Skeletal muscle cell (primary cell): ENCODE results near the gene SELENOS.

Experiments used
- DNase-seq: peaks from one replicate; pipeline ENCODE4 v3.0.0-alpha.2; 2010; ENCODE audit warnings: low read depth
- H3K4me3 ChIP-seq: 2 replicates; pipeline ENCODE4 v1.5.1; 2011; ENCODE audit warnings: low read depth, mild to moderate bottlenecking, control low read depth, low read length, moderate library complexity

Gene SELENOS

GRCh38 chr15:101255615-101256241 is 21.6 kb downstream of the SELENOS start:
- peak; percentile 64 for DNase-seq
- H3K4me3 ChIP-seq, result no peak overlapping the region

DNA sequence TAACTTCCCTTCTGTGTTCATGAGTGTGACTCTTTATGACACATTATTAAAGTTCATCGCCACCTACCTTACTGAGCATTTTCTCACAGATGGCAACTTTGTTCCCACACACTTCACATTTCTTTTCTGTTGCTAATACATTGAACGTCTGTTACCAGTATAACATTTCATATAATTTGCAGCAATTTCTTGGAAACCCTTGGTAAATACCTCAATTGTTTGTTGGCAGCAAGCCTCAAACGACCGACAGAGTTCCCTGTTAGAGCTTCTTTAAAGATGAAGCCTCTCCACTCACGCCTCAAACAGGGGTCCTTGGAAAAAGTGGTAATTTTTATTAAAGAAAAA is 22.3 kb downstream of the SELENOS start:
- H3K4me3 ChIP-seq, result no peak overlapping the region
- DNase-seq, result no peak

GRCh38 chr15:101254157-101255050 is 22.9 kb downstream of the SELENOS start:
- DNase-seq, result no peak
- no peak overlapping the region for H3K4me3 ChIP-seq

- DNase-seq, result no peak
- peak overlapping the region; percentile 69 for H3K4me3 ChIP-seq
Observed at GRCh38 chr15:101252836-101253235, 24.4 kb downstream of the SELENOS start.

DNA sequence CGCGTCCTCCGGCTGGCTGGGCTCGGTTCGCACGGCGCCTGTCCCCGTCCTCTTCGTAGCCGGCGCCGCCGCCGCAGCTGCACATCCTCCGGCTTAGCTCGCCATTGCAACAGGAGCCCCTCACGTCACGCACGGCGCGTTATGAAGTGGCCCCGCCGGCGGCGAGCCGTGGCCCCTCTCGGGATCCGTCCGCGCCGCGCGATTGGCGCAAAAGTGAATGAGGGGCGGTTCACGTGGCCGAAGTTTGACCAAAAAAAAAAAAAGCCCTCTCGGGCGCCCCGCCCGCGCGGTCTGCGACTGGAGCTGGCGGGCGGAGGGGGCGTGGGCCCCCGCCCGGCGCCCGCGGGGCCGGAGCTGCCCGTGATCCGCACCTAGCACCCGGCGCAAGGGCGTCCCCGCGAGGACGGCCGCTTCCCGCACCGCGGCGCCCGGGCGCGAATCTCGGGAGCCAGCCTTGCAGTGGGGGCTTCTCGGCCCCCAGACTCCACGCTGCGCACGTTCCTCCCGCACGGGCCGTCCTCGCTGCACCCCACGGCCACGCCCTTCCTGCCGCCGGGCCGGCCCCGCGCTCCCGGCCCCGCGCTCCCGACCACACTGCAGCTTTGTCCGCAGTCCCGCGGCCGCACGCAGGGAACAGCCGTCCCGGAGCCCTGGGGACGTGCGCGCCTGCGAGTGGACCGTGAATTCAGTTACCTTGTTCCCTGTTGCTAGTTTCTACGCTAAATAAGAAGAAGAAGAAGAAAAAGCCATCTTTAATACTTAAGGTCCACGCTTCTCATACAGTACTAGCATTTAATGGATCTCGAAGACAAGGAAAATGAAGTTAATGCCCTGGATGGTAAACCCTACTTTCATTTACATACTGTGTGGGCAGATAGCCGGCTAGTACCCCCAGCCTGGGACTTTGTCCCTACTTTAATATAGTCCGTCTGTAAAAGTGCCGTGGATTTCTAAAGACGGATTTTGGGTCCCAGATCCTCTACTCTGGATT is 25.2 kb downstream of the SELENOS start, which contains the start of gene CHSY1:
Gene CHSY1 (minus strand): TSS at position 219 of the 991 bp plus-strand sequence. CDS start 592 bp downstream, outside the sequence.
- DNase-seq, result peak; percentile 85
- H3K4me3 ChIP-seq, result peak within 1 kb of the TSS; percentile 79

DNA sequence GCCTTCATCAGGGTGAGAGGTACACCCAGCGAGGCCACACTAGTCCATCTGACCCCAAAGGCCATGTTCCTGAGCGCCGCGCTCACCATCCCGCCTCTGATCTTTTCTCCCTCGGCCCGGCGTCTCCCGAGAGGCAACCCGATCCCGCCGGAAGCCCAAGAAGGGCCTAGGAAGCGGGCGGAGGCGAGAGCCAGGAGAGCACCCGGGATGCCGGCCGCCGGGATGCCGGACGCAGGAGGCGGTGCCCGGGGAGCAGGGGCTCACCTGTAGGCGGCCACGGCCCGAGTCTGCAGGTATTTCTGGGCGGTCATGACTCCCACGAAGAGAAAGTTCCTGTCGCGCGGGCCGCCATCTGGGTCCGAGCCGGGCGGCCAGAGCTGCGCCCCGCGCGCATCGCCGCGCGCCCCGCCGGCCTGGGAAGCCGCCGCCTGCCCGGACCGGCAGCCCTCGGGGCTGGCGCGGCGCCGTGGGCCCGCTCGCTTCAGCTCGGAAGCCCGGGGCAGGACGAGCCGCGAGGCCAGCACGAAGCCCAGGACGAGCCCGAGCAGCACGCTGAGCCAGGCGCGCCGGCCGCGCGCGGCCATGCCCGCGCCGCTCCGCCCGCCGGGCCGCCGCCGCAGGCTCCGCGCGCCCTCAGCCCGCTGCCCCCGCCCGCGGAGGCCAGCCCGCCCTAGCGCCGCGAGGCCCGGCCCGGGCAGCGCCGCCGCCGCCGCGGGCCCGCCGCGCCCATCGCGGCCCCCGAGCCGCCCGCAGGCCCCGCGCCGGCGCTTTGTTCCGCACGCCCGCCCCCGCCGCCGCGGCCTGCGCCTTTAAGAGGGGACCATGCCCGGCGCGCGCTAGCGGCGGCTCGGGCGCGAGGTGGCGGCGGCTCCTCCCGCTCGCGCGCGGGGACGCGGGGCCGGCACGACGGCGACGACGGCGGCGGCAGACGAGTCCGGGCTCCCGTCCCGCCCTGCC is 26.1 kb downstream of the SELENOS start:
- peak overlapping the region; percentile 79 for H3K4me3 ChIP-seq
- DNase-seq, result no peak

GRCh38 chr15:101250341-101250831 is 26.9 kb downstream of the SELENOS start:
- peak overlapping the region; percentile 79 for H3K4me3 ChIP-seq
- DNase-seq, result no peak

GRCh38 chr15:101248274-101248673 is 29.0 kb downstream of the SELENOS start:
- DNase-seq, result no peak
- no peak overlapping the region for H3K4me3 ChIP-seq

GRCh38 chr15:101246824-101247745 is 30.2 kb downstream of the SELENOS start:
- DNase-seq, result no peak
- no peak overlapping the region for H3K4me3 ChIP-seq

GRCh38 chr15:101246391-101246790 is 30.9 kb downstream of the SELENOS start:
- H3K4me3 ChIP-seq, result no peak overlapping the region
- DNase-seq, result no peak

DNA sequence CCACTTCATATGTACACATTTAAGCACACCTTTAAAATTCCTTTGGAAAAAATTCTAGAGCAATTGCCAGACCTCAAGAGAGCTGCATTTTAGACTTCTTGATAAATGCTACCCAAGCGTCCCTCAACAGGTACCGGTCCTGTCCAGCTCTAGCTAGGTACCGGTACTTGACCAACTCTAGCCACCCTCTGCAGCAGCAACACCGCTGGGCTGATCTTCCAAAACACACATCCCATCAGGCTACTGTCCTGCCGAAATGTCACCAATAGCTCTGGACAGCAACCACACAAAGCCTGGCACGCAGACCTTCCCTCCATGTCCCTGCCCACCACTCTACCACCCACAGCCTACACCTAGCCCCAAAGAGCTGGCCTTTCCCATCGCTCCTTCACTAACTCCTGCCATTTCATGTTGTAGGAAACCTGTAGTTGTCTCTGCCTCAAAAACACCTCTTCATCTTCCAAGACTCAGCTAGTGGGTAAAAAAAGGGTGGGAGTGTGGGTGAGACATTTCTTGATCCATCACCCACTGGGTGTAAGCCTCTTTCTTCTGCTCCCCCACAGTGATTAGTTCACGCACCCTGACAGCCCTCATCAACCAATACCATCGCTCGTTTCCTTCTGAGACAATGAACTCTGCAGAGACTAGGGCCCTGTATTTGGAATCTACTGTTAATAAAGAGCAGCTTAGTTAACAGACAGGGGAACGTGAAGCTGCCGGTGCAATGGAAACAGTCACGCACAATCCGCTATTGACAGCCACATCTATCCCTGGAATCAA is 32.2 kb downstream of the SELENOS start:
- DNase-seq, result no peak
- H3K4me3 ChIP-seq, result no peak overlapping the region

DNA sequence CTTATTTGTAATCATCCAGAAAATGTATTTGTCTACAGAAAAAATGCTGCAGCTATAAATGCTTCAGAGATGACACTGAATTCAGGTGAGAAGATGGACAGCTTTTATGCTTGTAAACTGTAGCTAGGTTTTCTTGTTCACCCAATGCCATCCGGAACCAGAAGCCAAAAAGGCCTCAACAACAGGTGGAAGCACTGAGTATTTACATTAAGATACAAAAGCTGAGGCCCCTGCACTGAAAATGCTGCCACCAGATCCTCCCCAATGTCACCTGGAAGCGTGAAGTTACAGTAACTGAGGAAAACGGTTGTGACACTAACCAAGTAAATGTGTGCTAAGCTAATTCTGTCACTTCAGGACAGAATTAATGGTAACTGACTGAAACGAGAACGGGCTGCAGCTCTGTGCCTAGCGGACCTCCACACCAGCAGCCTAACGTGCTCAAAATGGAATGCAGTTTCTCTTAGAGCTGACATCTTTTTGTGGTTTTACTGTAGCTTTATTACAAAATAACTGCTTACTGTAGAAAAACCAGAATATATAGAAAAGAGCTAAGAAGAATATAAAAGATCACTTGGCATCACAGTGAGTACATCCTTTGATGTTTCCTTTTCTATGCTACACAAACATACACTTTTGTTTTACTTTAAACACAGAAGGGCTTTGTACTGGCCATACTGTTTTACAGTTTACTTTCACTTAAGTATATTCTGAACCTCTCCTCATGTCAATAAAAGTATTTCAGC is 33.1 kb downstream of the SELENOS start:
- no peak for DNase-seq
- H3K4me3 ChIP-seq, result no peak overlapping the region

GRCh38 chr15:101243420-101243819 is 33.9 kb downstream of the SELENOS start:
- no peak for DNase-seq
- no peak overlapping the region for H3K4me3 ChIP-seq

GRCh38 chr15:101242999-101243336 is 34.3 kb downstream of the SELENOS start:
- H3K4me3 ChIP-seq, result no peak overlapping the region
- DNase-seq, result no peak

GRCh38 chr15:101242160-101242998 is 34.9 kb downstream of the SELENOS start:
- no peak for DNase-seq
- no peak overlapping the region for H3K4me3 ChIP-seq
